ENCODE data around the gene LTBP1.
"Not testable (repeated sequence)": the region's sequence is repeated elsewhere in the genome, so short reads cannot be mapped to it uniquely, and the experiment has no call there.

LTBP1 gene

GRCh38 chr2:32946314-32947075 is at the start of gene LTBP1:
Gene LTBP1 (plus strand): TSS chr2:32946953. CDS start chr2:32947325, 372 bp downstream.
- Mint-ChIP-seq H3K36me3 (ENCODE audit: low read depth) (no peaks in the 10 kb centered on the region), H3K27ac (peak within 1 kb of the TSS; percentile 55), H3K27me3 (ENCODE audit: low read depth) (peaks cover 41% of the 10 kb centered on the region), H3K4me3 (peak within 1 kb of the TSS; percentile 81), H3K9me3 (no peaks in the 10 kb centered on the region), H3K4me1 (ENCODE audit: low read depth) (peaks cover 9% of the 10 kb centered on the region)
- DNase-seq (ENCODE audit: low spot score) = peak; percentile 67

GRCh38 chr2:32900246-32900973 is 46.3 kb upstream of the LTBP1 start:
- peaks cover under 1% of the 10 kb centered on the region for H3K4me1 Mint-ChIP-seq (ENCODE audit: low read depth)
- no peaks in the 10 kb centered on the region for H3K36me3 Mint-ChIP-seq (ENCODE audit: low read depth)
- no peak overlapping the region for H3K27ac Mint-ChIP-seq
- H3K4me3 Mint-ChIP-seq = no peak overlapping the region
- peaks cover 4% of the 10 kb centered on the region for H3K9me3 Mint-ChIP-seq
- H3K27me3 Mint-ChIP-seq (ENCODE audit: low read depth) = peaks cover 11% of the 10 kb centered on the region
- DNase-seq (ENCODE audit: low spot score) = no peak

GRCh38 chr2:32901313-32901712 is 45.4 kb upstream of the LTBP1 start:
- DNase-seq (ENCODE audit: low spot score) = no peak
- H3K27me3 Mint-ChIP-seq (ENCODE audit: low read depth) = peaks cover 11% of the 10 kb centered on the region
- no peak overlapping the region for H3K27ac Mint-ChIP-seq
- H3K36me3 Mint-ChIP-seq (ENCODE audit: low read depth) = no peaks in the 10 kb centered on the region
- peaks cover 4% of the 10 kb centered on the region for H3K9me3 Mint-ChIP-seq
- no peak overlapping the region for H3K4me3 Mint-ChIP-seq
- no peaks in the 10 kb centered on the region for H3K4me1 Mint-ChIP-seq (ENCODE audit: low read depth)

- H3K9me3 Mint-ChIP-seq = peaks cover 1% of the 10 kb centered on the region
- H3K36me3 Mint-ChIP-seq (ENCODE audit: low read depth) = no peaks in the 10 kb centered on the region
- no peaks in the 10 kb centered on the region for H3K4me1 Mint-ChIP-seq (ENCODE audit: low read depth)
- DNase-seq (ENCODE audit: low spot score) = no peak
- H3K27me3 Mint-ChIP-seq (ENCODE audit: low read depth) = peaks cover 9% of the 10 kb centered on the region
- no peak overlapping the region for H3K27ac Mint-ChIP-seq
- H3K4me3 Mint-ChIP-seq = no peak overlapping the region
Observed at GRCh38 chr2:32902174-32902573, 44.6 kb upstream of the LTBP1 start.

- H3K4me3 Mint-ChIP-seq = no peak overlapping the region
- H3K27ac Mint-ChIP-seq = no peak overlapping the region
- no peaks in the 10 kb centered on the region for H3K9me3 Mint-ChIP-seq
- no peaks in the 10 kb centered on the region for H3K36me3 Mint-ChIP-seq (ENCODE audit: low read depth)
- no peak for DNase-seq (ENCODE audit: low spot score)
- H3K27me3 Mint-ChIP-seq (ENCODE audit: low read depth) = peaks cover 6% of the 10 kb centered on the region
- H3K4me1 Mint-ChIP-seq (ENCODE audit: low read depth) = no peaks in the 10 kb centered on the region
Observed at GRCh38 chr2:32902986-32903385, 43.8 kb upstream of the LTBP1 start.

GRCh38 chr2:32904074-32904473 is 42.7 kb upstream of the LTBP1 start:
- H3K27ac Mint-ChIP-seq = no peak overlapping the region
- no peak overlapping the region for H3K4me3 Mint-ChIP-seq
- H3K9me3 Mint-ChIP-seq = no peaks in the 10 kb centered on the region
- no peaks in the 10 kb centered on the region for H3K4me1 Mint-ChIP-seq (ENCODE audit: low read depth)
- no peak for DNase-seq (ENCODE audit: low spot score)
- peaks cover 6% of the 10 kb centered on the region for H3K27me3 Mint-ChIP-seq (ENCODE audit: low read depth)
- H3K36me3 Mint-ChIP-seq (ENCODE audit: low read depth) = no peaks in the 10 kb centered on the region

GRCh38 chr2:32904751-32905150 is 42.0 kb upstream of the LTBP1 start:
- Mint-ChIP-seq H3K4me1 (ENCODE audit: low read depth) (no peaks in the 10 kb centered on the region), H3K27ac (no peak overlapping the region), H3K4me3 (no peak overlapping the region), H3K9me3 (no peaks in the 10 kb centered on the region), H3K27me3 (ENCODE audit: low read depth) (peaks cover 6% of the 10 kb centered on the region), H3K36me3 (ENCODE audit: low read depth) (no peaks in the 10 kb centered on the region)
- no peak for DNase-seq (ENCODE audit: low spot score)

- Mint-ChIP-seq H3K9me3 (no peaks in the 10 kb centered on the region), H3K4me1 (ENCODE audit: low read depth) (no peaks in the 10 kb centered on the region), H3K4me3 (no peak overlapping the region), H3K27me3 (ENCODE audit: low read depth) (peaks cover 6% of the 10 kb centered on the region), H3K27ac (no peak overlapping the region), H3K36me3 (ENCODE audit: low read depth) (no peaks in the 10 kb centered on the region)
- no peak for DNase-seq (ENCODE audit: low spot score)
Observed at GRCh38 chr2:32905270-32905669, 41.5 kb upstream of the LTBP1 start.

GRCh38 chr2:32910883-32911598 is 35.7 kb upstream of the LTBP1 start:
- Mint-ChIP-seq H3K27ac (no peak overlapping the region), H3K4me1 (ENCODE audit: low read depth) (no peaks in the 10 kb centered on the region), H3K36me3 (ENCODE audit: low read depth) (no peaks in the 10 kb centered on the region)

GRCh38 chr2:32915694-32916093 is 31.1 kb upstream of the LTBP1 start:
- Mint-ChIP-seq H3K9me3 (no peaks in the 10 kb centered on the region), H3K27me3 (ENCODE audit: low read depth) (no peaks in the 10 kb centered on the region), H3K36me3 (ENCODE audit: low read depth) (no peaks in the 10 kb centered on the region), H3K4me3 (no peak overlapping the region), H3K27ac (no peak overlapping the region), H3K4me1 (ENCODE audit: low read depth) (no peaks in the 10 kb centered on the region)
- no peak for DNase-seq (ENCODE audit: low spot score)

More at GRCh38 chr2:32910883-32911598, 35.7 kb upstream of the LTBP1 start:
- no peak for DNase-seq (ENCODE audit: low spot score)
- no peaks in the 10 kb centered on the region for H3K9me3 Mint-ChIP-seq
- no peak overlapping the region for H3K4me3 Mint-ChIP-seq
- H3K27me3 Mint-ChIP-seq (ENCODE audit: low read depth) = no peaks in the 10 kb centered on the region

GRCh38 chr2:32918774-32919173 is 28.0 kb upstream of the LTBP1 start:
- H3K4me1 Mint-ChIP-seq (ENCODE audit: low read depth) = no peaks in the 10 kb centered on the region
- H3K9me3 Mint-ChIP-seq = no peaks in the 10 kb centered on the region
- H3K27ac Mint-ChIP-seq = no peak overlapping the region
- H3K4me3 Mint-ChIP-seq = no peak overlapping the region
- DNase-seq (ENCODE audit: low spot score) = no peak
- no peaks in the 10 kb centered on the region for H3K36me3 Mint-ChIP-seq (ENCODE audit: low read depth)
- H3K27me3 Mint-ChIP-seq (ENCODE audit: low read depth) = no peaks in the 10 kb centered on the region

GRCh38 chr2:32919901-32920300 is 26.9 kb upstream of the LTBP1 start:
- not testable (repeated sequence) for H3K4me1 Mint-ChIP-seq (ENCODE audit: low read depth); H3K27ac Mint-ChIP-seq; H3K27me3 Mint-ChIP-seq (ENCODE audit: low read depth); H3K4me3 Mint-ChIP-seq; DNase-seq (ENCODE audit: low spot score); H3K9me3 Mint-ChIP-seq; H3K36me3 Mint-ChIP-seq (ENCODE audit: low read depth)

GRCh38 chr2:32921486-32921885 is 25.3 kb upstream of the LTBP1 start:
- not testable (repeated sequence) for H3K27ac Mint-ChIP-seq; H3K27me3 Mint-ChIP-seq (ENCODE audit: low read depth); H3K4me1 Mint-ChIP-seq (ENCODE audit: low read depth); H3K9me3 Mint-ChIP-seq; H3K4me3 Mint-ChIP-seq; DNase-seq (ENCODE audit: low spot score); H3K36me3 Mint-ChIP-seq (ENCODE audit: low read depth)

GRCh38 chr2:32922501-32922900 is 24.3 kb upstream of the LTBP1 start:
- Mint-ChIP-seq H3K27ac (no peak overlapping the region), H3K9me3 (no peaks in the 10 kb centered on the region), H3K27me3 (ENCODE audit: low read depth) (peaks cover 8% of the 10 kb centered on the region), H3K4me3 (no peak overlapping the region), H3K4me1 (ENCODE audit: low read depth) (no peaks in the 10 kb centered on the region), H3K36me3 (ENCODE audit: low read depth) (no peaks in the 10 kb centered on the region)
- DNase-seq (ENCODE audit: low spot score) = no peak
